ENCODE data around the gene MYO1D.

MYO1D gene

DNA sequence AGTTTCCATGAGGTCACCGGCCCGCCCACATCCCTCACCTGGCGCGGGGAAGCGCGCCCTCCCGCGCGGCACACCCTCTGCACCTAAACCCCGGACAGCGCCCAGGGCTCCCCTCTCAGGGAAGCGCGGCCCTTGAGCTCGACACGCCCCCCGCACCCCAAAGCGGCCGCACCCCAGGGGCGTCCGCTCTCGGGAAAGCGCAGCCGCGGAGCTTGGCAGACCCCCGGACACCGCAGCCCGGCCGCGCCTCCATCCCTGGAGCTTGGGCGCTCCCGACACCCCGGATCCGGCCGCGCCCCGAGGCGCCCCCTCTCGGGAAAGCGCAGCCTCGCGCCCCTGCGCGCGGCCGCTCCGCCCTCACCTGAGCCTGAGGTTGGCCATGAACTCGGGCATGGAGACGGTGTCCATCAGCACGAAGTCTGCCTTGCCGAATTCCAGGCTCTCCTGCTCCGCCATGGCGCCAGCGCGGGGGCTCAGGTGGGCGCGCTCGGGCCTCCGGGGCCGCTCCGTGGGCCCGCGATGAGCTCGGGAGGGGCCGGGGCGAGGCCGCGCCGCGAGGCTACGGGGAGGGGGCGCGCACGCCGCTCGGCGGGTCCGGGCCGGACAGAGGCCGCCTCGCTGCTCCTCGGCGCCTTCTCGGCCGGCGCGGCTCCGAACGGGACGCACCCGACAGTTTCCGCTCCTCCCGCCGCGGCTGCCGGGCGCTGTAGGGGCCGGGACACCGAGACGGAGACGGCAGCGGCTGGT is at the start of gene MYO1D:
Gene MYO1D, minus strand, starts transcription at position 708 of the 747 bp plus-strand sequence. Its CDS starts 252 bp downstream, at position 456.
- TF ChIP-seq, protein P1, sequence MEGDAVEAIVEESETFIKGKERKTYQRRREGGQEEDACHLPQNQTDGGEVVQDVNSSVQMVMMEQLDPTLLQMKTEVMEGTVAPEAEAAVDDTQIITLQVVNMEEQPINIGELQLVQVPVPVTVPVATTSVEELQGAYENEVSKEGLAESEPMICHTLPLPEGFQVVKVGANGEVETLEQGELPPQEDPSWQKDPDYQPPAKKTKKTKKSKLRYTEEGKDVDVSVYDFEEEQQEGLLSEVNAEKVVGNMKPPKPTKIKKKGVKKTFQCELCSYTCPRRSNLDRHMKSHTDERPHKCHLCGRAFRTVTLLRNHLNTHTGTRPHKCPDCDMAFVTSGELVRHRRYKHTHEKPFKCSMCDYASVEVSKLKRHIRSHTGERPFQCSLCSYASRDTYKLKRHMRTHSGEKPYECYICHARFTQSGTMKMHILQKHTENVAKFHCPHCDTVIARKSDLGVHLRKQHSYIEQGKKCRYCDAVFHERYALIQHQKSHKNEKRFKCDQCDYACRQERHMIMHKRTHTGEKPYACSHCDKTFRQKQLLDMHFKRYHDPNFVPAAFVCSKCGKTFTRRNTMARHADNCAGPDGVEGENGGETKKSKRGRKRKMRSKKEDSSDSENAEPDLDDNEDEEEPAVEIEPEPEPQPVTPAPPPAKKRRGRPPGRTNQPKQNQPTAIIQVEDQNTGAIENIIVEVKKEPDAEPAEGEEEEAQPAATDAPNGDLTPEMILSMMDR (IDR thresholded peaks at IDR 0.05): peak; percentile 60

DNA sequence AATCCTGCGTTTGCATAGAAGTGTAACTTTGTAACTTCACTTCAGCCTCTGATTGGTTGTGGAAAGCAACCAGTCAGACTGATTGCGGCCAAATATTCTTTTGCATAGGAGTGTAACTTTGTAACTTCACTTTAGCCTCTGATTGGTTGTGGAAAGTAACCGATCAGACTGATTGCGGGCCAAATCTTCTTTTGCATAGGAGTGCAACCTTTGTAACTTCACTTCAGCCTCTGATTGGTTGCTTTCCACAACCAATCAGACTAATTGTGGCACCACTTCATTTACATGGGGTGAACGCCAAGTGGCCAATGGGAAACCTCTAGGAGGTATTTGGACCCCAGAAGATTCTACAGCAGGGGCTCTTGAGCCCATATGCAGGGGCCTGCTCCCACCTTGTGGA is 49.3 kb upstream of the MYO1D start:
- TF ChIP-seq, protein P1 (IDR thresholded peaks at IDR 0.05): no peak

DNA sequence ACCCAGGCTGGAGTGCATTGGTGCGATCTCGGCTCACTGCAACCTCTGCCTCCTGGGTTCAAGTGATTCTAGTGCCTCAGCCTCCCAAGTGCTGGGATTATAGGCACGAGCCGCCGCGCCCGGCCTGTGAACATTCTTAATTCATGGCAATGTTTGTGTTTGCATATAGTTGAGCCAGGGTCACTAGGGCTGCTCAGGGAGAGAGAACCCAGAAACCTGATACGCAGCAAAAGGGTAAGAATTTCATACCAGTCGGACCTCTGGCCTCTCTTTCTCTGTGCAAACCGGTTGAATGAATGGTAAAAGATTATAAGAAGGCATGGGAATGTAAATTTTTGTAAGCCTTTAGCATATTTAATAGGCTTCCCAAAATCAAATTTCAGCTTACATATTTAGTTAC is 44.1 kb upstream of the MYO1D start:
- TF ChIP-seq, protein P1 (IDR thresholded peaks at IDR 0.05): no peak

DNA sequence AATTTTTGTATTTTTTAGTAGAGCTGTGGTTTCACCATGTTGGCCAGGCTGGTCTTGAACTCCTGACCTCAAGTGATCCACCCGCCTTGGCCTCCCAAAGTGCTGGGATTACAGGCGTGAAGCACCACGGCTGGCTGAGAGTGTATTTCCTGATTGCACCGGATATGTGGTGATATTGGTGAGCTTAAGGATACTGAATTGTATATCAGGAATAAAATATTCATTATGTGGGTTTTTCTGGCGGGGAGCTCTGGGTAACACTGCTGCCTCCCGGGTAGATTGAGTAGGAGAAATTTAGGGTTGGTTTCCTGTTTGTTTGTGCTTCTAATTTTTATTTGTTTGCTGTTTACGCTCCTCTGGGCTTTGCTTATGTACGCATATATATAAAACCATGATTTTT is 43.4 kb upstream of the MYO1D start:
- TF ChIP-seq, protein P1 (IDR thresholded peaks at IDR 0.05): no peak

DNA sequence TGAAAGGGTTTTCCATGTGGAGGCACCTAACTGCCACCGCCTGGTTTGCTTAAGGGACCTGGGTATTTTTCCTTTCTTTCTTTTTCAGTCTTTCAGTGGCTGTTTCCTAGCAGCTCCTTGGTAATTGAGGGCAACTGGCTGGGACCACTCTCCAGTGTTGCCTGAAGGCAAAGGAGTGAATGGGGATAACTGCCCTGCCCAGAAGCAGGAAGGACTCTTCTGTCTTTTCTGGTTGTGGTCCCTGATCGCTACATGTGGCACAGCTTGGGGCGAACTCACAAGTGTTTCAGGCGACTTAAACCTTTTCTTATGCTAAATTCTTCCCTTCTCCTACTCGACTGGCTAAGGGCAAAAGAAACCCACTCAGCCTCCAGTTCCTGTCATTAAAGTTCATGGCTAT is 40.9 kb upstream of the MYO1D start:
- TF ChIP-seq, protein P1 (IDR thresholded peaks at IDR 0.05): no peak

DNA sequence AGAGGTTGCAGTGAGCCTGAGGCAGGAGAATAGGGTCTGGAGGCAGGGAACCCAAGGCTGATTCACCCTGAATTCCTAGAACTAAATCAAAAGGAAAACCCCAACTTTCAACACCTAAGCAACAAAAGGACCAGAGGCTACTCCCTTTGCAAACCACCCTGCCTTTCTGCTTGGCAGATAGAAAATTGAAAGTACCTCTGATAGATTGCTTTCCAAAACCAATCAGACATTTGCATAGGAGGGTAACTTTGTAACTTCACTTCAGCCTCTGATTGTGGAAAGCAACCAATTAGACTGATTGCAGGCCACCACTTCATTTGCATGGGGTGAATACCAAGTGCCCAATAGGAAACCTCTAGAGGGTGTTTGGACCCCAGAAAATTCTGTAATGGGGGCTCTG is 40.2 kb upstream of the MYO1D start:
- TF ChIP-seq, protein P1 (IDR thresholded peaks at IDR 0.05): no peak

DNA sequence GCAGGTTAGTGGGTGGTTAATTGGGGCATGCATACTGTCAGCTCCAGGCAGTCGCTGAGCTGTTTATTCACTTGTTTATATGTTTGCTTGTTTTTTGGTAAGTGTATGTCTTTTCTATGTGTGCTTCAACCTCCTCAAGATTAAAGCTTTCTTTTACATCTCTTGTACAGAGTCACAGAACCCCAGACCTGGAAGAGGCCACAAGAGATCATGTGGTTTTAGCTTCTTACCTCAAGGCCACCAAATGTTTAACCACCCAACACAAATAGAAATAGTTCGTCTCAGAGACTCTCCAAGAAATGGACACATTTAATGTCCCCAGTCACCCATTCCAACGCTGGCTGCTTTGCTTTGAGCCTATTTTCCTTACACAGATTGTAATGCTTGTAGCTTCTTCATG is 39.2 kb upstream of the MYO1D start:
- TF ChIP-seq, protein P1 (IDR thresholded peaks at IDR 0.05): no peak

DNA sequence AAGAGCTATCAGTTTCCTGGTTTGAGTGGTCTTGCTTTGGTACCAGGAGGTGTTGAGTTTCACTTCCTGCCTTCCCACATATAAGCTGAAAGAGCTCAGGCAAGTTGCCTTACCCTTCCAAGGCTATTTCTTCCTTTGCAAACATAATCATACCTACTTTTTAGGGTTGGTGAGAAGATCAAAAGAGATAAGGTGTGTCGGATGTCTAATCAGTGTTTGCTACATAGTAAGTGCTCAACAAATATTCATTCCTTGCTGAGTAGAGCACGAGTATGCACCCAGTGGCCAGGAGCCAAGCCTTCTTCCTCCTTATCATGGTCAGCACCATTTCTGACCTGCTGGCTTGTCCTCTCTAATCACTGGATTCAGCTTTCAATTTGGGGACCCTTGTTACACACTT is 38.3 kb upstream of the MYO1D start:
- TF ChIP-seq, protein P1 (IDR thresholded peaks at IDR 0.05): no peak
